Measurements from ENCODE around the gene PSMD13.
"Not testable (repeated sequence)": the region's sequence is repeated elsewhere in the genome, so short reads cannot be mapped to it uniquely, and the experiment has no call there.

The PSMD13 gene

DNA sequence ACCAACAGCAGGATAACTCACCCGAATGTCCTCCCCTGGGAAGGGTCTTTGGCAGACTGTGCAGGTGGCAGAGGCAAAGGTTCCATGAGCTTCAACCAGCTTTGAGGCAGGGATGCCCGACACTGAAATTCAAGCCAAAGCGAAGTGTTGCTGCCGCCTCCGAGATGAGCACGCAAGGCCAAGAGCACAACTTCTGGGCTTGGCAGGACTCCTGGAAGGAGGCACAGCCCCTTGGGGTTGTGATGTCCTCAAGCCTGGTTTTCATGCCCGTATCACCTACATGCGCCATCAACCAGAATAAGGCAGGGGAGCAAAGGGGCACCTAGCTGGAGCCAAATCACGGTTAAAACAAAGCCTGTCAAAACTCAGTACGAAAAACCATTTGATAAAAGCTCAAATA lies 6.3 kb upstream of the PSMD13 start:
- POLR2A ChIA-PET, result interaction anchor here (1.3 kb wide), 1 partner anchor 23 kb away, joined by 7 read pairs; the partner anchor contains the start of genes BET1L and RIC8A
- CTCF ChIA-PET, result no interaction called here
- DNase-seq (ENCODE audit: extremely low spot score), result no peak
- TF ChIP-seq TARDBP (IDR thresholded peaks at IDR 0.05), result no peak
- TF ChIP-seq ELF4 (IDR thresholded peaks at IDR 0.05), result no peak

GRCh38 chr11:232783-233565 lies 3.8 kb upstream of the PSMD13 start:
- POLR2A ChIA-PET, result no interaction called here
- TF ChIP-seq ELF4 (IDR thresholded peaks at IDR 0.05) (no peak), FOXM1 (IDR thresholded peaks at IDR 0.05; ENCODE audit: borderline replicate concordance) (no peak), SUZ12 (IDR thresholded peaks at IDR 0.05) (no peak), TARDBP (IDR thresholded peaks at IDR 0.05) (no peak), BHLHE40 (IDR thresholded peaks at IDR 0.05; ENCODE audit: borderline replicate concordance) (no peak), FOXK2 (IDR thresholded peaks at IDR 0.05) (no peak), ARNT (IDR thresholded peaks at IDR 0.05) (no peak), HDGF (IDR thresholded peaks at IDR 0.05; ENCODE audit: borderline replicate concordance) (no peak), ZNF384 (IDR thresholded peaks at IDR 0.05) (no peak), NFRKB (IDR thresholded peaks at IDR 0.05) (no peak), LEF1 (IDR thresholded peaks at IDR 0.05; ENCODE audit: borderline replicate concordance) (no peak)
- CTCF ChIA-PET, result no interaction called here
- DNase-seq (ENCODE audit: extremely low spot score), result no peak

- DNase-seq (ENCODE audit: extremely low spot score), result no peak
- ChIA-PET POLR2A (interaction anchor here (2.2 kb wide), 1 partner anchor 28 kb away, joined by 9 read pairs; the partner anchor contains the start of genes BET1L and RIC8A), CTCF (no interaction called here)
- TF ChIP-seq ARNT (IDR thresholded peaks at IDR 0.05) (no peak), L3MBTL2 (conservative IDR thresholded peaks at IDR 0.05) (no peak), FOXK2 (IDR thresholded peaks at IDR 0.05) (no peak), LEF1 (IDR thresholded peaks at IDR 0.05; ENCODE audit: borderline replicate concordance) (no peak), ELF4 (IDR thresholded peaks at IDR 0.05) (no peak), SP1 (IDR thresholded peaks at IDR 0.05) (no peak), FOXA1 (IDR thresholded peaks at IDR 0.05) (no peak), NFRKB (IDR thresholded peaks at IDR 0.05) (no peak), CTBP1 (IDR thresholded peaks at IDR 0.05; ENCODE audit: borderline replicate concordance) (no peak), HDGF (IDR thresholded peaks at IDR 0.05; ENCODE audit: borderline replicate concordance) (no peak), FOXM1 (IDR thresholded peaks at IDR 0.05; ENCODE audit: borderline replicate concordance) (no peak), BHLHE40 (IDR thresholded peaks at IDR 0.05; ENCODE audit: borderline replicate concordance) (no peak), PKNOX1 (IDR thresholded peaks at IDR 0.05) (no peak)
These were observed 1.6 kb upstream of the PSMD13 start for GRCh38 chr11:235180-235579.

GRCh38 chr11:235609-235996 lies 1.2 kb upstream of the PSMD13 start:
- ChIA-PET POLR2A (interaction anchor here (2.2 kb wide), 1 partner anchor 28 kb away, joined by 9 read pairs; the partner anchor contains the start of genes BET1L and RIC8A), CTCF (no interaction called here)
- no peak for DNase-seq (ENCODE audit: extremely low spot score)
- TF ChIP-seq SP1 (IDR thresholded peaks at IDR 0.05) (no peak), L3MBTL2 (conservative IDR thresholded peaks at IDR 0.05) (0 out of 2 replicates have a peak, but pooled peaks have one; percentile 27)

DNA sequence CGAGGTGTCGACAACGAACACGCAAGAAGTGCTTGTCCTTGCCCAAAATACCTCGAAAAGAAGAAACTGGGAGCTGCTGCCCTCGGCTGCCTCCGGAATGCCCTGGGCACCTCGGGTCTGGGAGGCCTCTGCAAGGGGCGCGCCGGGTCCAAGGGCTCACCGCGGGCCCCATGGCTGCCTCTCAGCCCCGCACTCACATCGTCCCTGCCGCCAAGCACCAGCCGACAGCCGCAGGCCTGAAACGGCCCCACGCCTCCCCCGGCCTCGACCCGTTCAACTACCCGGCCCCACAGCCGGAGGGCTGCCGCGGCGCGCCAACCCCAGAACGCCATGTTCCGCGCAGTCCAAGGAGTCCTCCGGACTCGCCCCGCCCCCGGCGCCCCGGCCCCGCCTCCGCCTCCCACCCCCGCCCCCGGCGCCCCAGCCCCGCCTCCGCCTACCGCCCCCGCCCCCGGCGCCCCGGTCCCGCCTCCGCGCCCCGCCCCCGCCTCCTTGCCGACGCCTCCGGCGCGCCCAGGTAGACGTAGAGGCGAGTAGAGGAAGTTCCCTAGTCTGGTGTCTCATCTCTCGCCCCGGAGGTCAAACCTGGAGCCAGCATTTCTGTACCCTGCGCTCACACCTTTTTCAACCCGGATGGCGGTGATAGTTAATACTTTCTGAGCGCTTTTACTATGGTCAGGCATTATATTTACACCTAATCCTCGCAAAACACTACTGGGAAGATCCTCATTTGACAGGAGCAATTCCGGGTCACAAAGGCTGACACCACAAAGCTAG lies 591 bp upstream of the PSMD13 start, which contains the start of gene SIRT3:
TSS of gene SIRT3 (minus strand) at position 346 of the 777 bp plus-strand sequence. CDS start at position 332, 14 bp downstream.
- no peak for TF ChIP-seq CTBP1 (IDR thresholded peaks at IDR 0.05; ENCODE audit: borderline replicate concordance)
- no peak for TF ChIP-seq FOXK2 (IDR thresholded peaks at IDR 0.05)
- no peak for TF ChIP-seq ZNF384 (IDR thresholded peaks at IDR 0.05)
- TF ChIP-seq LEF1 (IDR thresholded peaks at IDR 0.05; ENCODE audit: borderline replicate concordance), result no peak
- TF ChIP-seq L3MBTL2 (conservative IDR thresholded peaks at IDR 0.05), result no peak; the same call in 1 of the 2 replicates
- no peak for TF ChIP-seq TARDBP (IDR thresholded peaks at IDR 0.05)
- TF ChIP-seq ARNT (IDR thresholded peaks at IDR 0.05), result no peak
- no peak for TF ChIP-seq PKNOX1 (IDR thresholded peaks at IDR 0.05)
- no peak for TF ChIP-seq NFRKB (IDR thresholded peaks at IDR 0.05)
- TF ChIP-seq FOXM1 (IDR thresholded peaks at IDR 0.05; ENCODE audit: borderline replicate concordance), result no peak
- TF ChIP-seq ELF4 (IDR thresholded peaks at IDR 0.05), result no peak
- no peak for TF ChIP-seq SUZ12 (IDR thresholded peaks at IDR 0.05)
- peak; percentile 95 for DNase-seq (ENCODE audit: extremely low spot score)
- POLR2A ChIA-PET, result interaction anchor here (1.8 to 2.8 kb wide), 2 partner anchors 14 to 29 kb away, joined by 8 to 14 read pairs; partner anchors contain the start of genes BET1L and RIC8A
- CTCF ChIA-PET, result no interaction called here

DNA sequence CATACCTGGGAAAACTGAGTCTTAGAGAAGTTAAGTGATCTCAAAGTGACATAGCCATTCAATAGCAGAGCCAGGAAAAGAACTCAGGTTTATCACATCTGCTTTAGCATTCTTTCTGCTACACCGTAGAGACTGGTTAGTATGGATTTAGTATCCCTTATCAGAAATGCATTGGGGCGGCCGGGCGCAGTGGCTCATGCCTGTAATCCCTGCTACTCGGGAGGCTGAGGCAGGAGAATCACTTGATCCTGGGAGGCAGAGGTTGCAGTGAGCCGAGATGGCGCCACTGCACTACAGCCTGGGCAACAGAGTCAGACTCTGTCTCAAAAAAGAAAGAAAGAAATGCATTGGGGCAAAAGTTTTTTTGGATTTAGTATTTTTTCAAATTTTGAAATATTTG lies 1.6 kb downstream of the PSMD13 start:
- ChIA-PET POLR2A (interaction anchor here (1.1 to 2.8 kb wide), 4 partner anchors 10 to 211 kb away, joined by 3 to 14 read pairs (median 6); partner anchors contain the start of genes BET1L, PTDSS2 and RIC8A), CTCF (interaction anchor here (1.2 kb wide), 1 partner anchor 12 kb away, joined by 4 read pairs; no protein-coding TSS in a partner anchor)
- DNase-seq (ENCODE audit: extremely low spot score), result not testable (repeated sequence)

DNA sequence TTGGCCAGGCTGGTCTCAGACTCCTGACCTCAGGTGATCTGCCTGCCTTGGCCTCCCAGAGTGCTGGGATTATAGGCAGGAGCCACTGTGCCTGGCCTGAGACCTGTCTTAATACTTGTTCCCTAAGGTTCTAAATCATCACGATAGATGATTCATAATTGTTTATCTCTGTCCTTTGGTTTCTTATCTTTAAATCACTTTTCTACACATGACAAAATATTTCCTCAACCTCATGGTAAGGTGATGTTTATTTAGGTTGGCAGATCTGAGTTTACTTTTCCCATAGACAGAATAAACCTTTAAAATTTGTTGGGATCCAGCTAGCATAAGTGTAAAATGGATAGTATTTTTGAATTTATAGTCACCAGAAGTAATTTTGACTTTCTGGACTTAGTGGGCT lies 3.5 kb downstream of the PSMD13 start:
- TF ChIP-seq FOXK2 (IDR thresholded peaks at IDR 0.05) (no peak), FOXA1 (IDR thresholded peaks at IDR 0.05) (no peak), HDGF (IDR thresholded peaks at IDR 0.05; ENCODE audit: borderline replicate concordance) (no peak), ELF4 (IDR thresholded peaks at IDR 0.05) (no peak), SP1 (IDR thresholded peaks at IDR 0.05) (no peak), LEF1 (IDR thresholded peaks at IDR 0.05; ENCODE audit: borderline replicate concordance) (no peak), FOXM1 (IDR thresholded peaks at IDR 0.05; ENCODE audit: borderline replicate concordance) (no peak), SUZ12 (IDR thresholded peaks at IDR 0.05) (no peak), BHLHE40 (IDR thresholded peaks at IDR 0.05; ENCODE audit: borderline replicate concordance) (no peak), CTBP1 (IDR thresholded peaks at IDR 0.05; ENCODE audit: borderline replicate concordance) (no peak), TARDBP (IDR thresholded peaks at IDR 0.05) (no peak), L3MBTL2 (conservative IDR thresholded peaks at IDR 0.05) (no peak), PKNOX1 (IDR thresholded peaks at IDR 0.05) (no peak), ARNT (IDR thresholded peaks at IDR 0.05) (no peak), ZNF384 (IDR thresholded peaks at IDR 0.05) (no peak)
- ChIA-PET POLR2A (interaction anchor here (1.1 kb wide), 1 partner anchor 33 kb away, joined by 3 read pairs; the partner anchor contains the start of genes BET1L and RIC8A), CTCF (no interaction called here)
- no peak for DNase-seq (ENCODE audit: extremely low spot score)

All from HEK293T (cell line).